NB4 (cell line): Measurements from ENCODE around the gene ANKRD33B.

Experiments
- CTCF ChIP-seq: IDR thresholded peaks from one replicate; pipeline ENCODE4 v1.5.1; 2012; ENCODE audit warnings: low read depth, low read length
- MAX ChIP-seq: IDR thresholded peaks from 2 replicates; pipeline ENCODE4 v1.6.1; 2011; ENCODE audit warnings: low read depth, low read length
- MYC ChIP-seq: IDR thresholded peaks from 2 replicates; pipeline ENCODE4 v1.6.1; 2011; ENCODE audit warnings: low read depth, low read length
- POLR2A ChIP-seq: IDR thresholded peaks from 2 replicates; pipeline ENCODE4 v1.6.1; 2011; ENCODE audit warnings: mild to moderate bottlenecking; ENCODE audit not compliant: insufficient read length; ENCODE audit errors: extremely low read depth

GRCh38 chr5:10682801-10683525 lies 119.1 kb downstream of the ANKRD33B start:
- TF ChIP-seq MAX, result no peak
- no peak for TF ChIP-seq POLR2A
- TF ChIP-seq CTCF, result no peak
- no peak for TF ChIP-seq MYC
